DMS53 treated with DMSO at 0.1 percent for 48 hours (cell line): ENCODE measurements around the gene LSM11.

Experiments used
- DNase-seq: peaks from one replicate; lab custom pipeline; 2025; ENCODE audit not compliant: unreplicated experiment; lab: John Stamatoyannopoulos, UW

LSM11 gene

DNA sequence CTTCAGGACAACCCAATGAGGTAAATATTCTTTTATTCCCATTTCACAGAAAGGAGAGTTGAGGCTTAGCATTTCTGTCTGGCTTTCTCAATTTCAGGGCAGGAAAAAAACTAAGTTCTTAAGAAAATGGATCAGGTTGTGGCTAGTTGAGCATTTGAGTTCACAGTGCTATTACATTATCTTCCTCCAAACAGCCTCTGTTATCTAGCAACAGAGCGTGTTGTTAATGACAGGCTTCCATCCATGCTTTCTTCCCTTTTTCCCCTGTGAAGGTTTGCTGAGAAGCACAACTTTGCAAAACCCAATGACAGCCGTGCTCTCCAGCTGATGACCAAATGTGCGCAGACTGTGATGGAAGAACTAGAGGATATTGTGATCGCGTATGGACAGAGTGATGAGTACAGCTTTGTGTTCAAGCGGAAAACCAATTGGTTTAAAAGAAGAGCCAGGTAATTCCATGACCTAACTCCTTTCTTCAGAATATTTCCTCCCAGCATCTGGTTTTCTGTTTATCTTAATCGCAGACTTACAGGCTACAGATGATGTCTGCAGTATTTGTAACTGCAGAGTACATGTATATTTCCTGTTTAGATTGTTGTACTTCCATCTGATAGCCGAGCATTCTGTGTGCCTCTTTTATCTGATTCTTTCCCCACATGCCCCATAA lies 10.8 kb upstream of the LSM11 start:
- no peak for DNase-seq

DNA sequence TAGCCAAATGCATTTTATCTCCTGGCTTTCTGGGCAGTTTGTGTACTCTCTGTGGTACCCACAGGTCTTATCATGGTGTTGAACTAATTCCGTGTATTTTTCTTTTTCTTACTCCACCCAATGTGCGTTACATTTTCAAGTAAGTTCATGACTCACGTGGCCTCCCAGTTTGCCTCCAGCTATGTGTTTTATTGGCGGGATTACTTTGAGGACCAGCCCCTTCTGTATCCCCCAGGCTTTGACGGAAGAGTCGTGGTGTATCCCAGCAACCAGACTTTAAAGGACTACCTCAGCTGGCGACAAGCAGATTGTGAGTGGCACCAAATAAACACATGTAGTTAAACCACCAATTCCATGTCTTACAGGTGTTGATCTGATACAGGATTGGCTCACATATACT lies 9.1 kb upstream of the LSM11 start:
- no peak for DNase-seq

DNA sequence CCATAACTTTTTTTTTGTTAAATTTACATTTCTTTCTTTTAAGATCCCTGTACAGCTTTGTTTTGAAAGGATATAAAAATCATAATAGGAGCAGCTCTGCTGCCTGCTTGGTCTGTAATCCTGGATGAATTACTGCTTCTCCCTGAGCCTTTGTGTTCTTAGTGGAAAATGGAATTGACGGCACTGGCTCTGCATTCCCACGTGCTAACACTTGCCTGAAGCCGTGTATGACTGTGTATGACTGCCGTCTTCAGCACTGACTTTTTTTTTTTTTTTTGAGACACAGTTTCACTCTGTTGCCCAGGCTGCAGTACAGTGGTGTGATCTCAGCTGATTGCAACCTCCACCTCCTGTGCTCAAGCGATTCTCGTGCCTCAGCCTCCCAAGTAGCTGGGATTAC lies 7.5 kb upstream of the LSM11 start:
- no peak for DNase-seq

DNA sequence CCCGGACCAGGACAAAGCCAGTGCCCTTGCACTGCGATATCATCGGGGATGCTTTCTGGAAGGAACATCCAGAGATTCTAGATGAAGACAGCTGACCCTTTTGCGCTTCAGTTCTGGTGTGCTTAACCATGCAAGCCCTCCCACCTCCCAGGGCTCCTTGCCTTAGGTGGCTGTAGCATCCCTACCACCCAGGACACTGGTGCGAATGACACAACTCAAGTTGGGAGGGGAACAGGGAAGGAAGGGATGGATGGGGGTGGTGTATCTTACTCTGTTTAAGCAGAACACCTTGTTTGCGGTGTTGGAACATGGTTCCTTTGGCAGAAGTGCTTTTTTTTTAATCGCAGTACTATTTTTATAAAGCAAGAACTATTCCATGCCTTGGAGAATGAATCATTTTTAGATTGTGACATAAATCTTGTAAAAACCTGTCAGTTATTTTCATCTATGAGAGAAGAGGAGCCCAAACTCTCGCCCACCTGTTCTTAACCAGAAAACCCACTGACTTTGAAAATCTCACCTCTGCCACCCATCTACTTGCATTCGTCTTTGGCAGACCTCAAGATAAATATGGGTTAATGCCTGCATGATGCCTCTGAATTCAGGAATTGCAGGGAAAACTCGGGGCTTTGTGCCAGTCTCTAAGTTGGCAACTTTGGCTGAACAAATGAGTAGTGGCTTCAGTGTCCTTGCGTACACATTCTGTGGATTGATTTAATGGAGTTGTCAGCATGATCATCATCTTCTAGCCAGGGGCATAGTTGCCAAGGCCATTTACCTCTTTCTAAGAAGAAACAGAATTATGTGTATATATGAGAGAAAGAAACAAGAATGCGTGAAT lies 3.9 kb upstream of the LSM11 start:
- no peak for DNase-seq

DNA sequence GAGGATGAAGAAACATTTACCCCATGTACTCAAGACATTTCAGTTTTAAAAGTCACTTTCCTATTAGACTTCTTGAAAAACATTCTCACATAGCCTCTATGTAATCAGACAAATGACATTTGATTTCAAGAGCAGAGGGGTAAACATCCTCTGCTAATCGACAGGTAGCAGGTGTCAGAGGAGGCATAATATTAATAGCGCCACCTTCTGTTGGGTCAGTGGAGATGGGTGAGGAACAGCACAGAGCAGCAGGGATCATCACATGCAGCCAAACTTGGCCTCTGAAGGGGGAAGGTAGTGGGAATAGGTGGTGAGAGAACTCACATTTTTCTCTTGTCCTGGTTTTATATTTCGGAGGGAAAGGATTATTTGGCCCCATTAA lies 3.3 kb upstream of the LSM11 start:
- peak; percentile 55 for DNase-seq

DNA sequence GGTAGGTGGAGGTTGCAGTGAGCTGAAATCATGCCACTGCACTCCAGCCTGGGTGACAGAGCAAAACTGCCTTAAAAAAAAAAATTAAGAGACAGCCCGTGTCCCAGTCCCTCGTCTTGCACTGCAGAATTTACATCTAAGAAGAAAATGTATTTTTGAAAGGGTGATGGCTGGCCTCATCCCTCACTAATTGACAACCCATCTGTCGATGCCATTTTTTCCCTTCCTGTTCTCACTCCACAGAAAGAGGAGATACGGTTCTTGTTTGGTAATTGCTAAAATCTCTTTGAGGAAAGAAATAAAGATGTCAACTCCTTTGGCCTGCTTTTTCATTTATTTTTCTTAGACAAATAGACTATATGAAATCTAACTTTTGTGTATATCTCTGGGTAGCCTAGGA lies 2.4 kb upstream of the LSM11 start:
- DNase-seq: no peak

DNA sequence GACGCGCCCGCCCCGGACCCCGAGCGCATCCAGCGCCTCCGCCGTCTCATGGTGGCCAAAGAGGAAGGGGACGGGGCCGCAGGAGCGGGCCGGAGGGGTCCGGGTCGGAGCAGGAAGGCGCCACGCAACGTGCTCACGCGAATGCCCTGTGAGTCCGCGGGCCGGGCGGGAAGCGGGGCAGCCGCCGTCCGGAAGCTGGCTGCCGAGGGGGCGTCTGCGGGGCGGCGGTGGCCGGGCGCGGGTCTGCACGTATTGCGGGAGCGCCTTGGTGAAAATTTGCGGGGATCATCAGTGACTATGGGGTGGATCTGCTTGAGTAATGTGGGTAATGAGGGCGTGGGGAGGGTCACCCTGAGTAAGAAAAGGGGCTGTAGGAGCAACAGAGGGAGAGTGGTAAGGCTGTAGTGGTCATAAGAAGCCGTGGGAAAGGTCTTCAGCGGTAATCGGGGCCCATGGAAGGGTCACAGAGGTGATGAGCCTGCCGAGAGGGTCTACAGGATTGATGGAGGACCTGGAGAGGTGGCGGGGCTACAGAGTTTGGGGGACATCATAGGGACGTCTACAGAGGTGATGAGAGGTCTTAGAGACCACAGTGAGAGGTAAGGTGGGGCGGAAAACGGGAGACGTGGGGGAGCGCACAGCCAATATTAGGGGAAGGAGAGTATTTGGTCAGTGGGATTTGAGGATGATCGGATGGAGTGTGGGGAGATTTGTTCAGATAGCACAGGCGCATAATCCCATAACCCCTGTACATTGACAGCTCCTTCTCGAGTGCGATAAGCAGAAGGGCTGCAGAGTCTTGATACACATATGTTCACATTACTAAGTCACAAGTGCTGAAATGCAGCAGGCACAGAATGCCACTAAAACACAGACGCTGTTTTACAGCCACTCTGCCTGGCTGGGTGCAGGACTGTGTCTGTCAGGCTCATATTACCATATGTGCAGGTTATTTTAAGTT lies 819 bp downstream of the LSM11 start:
- no peak for DNase-seq

DNA sequence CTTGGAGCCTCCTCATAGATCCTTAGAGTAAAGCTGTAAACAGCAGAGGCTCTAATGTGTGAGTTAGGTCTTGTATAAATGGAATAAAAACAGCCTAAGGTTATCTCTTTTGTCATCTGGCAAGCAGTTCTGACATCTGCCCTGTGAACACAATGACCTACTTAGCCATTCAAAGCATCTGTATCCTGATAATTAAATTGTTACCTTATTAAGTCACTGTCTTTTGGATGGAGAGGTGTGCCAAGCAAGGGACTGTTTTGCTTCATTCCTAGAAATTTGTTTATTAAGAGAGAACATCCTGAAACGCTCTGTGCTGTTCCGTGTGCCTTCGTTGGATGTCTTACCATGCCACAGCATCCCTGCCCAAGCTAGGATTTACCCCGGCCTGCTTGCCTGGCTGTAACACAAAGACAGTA lies 1.5 kb downstream of the LSM11 start:
- no peak for DNase-seq

DNA sequence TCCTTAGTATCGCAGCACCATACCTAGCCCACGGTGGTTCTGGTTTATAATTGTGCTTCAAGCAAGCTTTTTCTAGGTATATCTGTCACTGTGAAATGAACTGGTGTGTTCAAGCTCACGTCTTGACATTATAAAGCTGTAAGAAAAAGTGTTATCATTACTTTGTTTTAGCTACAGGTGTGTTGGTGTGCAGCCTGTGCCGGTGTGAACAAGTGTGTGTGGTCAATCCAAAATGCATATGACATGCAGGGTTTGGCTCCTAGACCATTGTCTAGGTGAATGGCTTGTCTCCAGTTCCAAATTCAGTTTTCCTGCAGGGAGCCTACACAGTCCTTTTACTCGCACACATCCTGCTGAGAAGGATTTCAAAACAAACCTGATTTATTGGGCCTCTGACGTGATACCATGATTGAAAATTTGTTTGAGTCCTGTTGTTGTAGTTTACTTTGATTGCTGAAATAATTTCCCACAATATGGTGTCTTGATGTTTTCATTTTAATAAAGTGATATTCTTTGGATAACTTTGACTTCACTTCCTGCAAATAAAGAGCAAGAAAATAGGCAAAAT lies 3.7 kb downstream of the LSM11 start:
- no peak for DNase-seq

DNA sequence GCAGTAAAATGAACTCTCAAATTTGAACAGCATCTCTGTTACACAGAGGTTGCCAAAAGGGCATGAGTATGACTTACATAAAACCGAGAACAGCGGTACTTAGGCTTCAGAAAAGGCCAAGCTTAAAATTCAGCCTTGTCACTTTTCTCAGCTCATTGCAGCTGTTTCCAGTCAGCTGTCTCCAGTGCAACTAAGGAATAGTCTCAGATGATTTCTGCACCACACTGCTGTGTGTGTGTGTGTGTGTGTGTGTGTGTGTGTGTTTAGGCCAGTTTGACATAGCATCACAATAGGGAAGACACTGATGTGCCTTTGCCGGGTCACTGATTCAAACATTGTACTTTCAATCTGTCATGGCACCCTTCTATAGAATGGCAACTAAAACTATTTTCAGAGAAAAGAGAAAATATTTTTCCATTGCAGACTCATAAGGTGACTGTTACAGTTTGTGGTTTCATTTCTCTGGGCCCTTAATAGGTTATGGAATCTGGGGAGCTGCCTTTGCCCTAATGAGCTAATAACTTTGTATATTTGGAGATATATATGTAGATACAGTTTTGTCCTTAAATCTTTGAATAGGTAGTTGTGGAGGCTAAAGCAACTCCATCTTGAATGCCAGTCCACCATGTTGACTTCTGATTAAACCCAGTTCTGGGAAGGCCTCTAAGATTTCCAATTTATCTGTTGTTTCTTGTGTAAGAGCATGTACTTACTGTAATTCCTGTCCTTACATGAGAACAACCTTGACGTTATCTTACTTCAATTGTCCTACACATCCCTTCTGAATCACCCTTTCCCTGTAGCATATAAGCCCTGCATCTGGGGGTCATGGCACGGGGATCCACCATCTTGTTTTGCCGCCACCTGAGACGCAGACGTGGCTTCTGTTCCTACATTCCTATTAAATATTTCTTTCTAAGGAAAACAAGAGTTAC lies 4.5 kb downstream of the LSM11 start:
- no peak for DNase-seq

DNA sequence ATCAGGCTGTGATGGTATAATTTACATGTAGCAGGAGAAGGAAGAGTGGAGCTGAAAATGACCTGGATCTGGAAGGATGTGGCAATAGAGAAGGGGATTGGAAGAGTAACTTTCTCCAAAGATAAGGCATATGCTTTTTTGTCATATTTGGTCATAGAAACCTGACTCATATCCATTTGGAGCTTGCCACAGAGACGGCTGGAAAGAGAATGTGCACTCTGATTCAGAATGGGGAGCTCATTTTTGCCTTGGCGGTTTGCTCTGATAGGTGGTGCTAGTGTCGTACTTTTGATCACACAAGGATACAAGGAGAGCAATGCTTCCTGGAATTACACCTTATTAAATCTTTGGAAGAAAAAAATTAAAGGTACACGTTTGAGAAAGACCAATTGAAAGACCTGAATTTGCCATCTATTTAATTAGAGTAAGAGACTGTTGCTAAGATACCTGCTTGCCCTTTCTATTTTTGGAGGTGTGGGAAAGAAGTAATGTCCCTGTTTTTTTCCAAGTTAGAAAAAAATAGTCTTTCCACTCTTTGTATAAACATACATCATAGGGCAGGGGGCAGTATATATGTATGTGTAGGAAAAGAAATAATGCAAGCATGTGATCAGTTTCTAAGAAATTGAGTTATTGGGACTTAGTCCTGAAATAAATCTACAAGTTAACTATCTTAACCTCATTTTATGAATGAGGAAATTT lies 5.4 kb downstream of the LSM11 start:
- no peak for DNase-seq

DNA sequence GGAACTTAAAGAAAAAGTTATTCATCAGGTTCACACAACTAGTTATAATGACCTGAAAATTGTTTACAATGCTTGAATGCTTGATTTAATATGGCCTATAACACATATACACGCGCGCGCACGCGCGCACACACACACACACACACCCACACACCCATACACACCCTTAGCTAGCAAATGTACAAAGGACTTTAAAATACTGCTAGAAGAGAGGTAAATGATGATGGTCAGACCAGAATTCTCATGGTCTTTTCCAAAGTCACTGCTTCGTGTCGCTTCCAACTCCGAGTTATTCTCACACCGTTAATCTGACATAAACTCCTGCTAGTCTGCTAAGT lies 5.9 kb downstream of the LSM11 start:
- DNase-seq: no peak

DNA sequence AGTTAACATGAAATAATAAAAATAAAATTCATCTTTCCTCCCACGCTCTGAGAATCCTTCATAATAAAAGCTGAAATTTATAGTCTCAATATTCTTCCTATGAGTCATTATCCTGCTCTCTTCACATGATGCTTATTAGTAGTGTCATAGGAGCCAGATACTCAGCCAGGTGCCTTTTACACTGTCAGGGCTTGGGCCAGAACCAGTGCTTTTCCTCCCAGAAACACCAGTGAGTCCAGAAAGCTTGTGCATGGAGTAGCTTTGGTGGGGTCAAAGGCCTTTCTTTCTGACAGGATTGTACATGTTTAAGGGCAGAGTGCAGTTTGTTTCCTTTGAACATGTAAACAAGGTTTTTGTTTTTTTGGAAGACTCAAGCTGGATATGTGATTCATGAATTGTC lies 6.8 kb downstream of the LSM11 start:
- no peak for DNase-seq

DNA sequence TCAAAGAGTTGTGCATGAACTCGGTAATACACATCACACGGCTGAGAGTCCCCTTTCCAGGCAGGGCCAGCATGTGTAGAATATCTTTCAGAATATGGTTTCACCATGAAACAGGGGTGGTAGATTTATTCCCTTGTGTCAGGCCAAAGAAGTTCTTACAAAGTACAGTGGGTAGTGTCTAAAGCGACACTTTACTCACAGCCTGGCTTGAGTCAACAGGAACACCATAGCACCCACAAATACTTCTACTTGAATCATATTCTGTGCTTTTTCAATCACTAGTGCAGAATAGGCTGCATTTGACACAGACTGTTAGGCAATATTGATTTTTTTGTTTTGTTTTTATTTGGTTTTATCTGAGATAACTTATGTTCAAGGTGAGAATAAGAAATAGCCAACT lies 12.6 kb downstream of the LSM11 start:
- DNase-seq: no peak

DNA sequence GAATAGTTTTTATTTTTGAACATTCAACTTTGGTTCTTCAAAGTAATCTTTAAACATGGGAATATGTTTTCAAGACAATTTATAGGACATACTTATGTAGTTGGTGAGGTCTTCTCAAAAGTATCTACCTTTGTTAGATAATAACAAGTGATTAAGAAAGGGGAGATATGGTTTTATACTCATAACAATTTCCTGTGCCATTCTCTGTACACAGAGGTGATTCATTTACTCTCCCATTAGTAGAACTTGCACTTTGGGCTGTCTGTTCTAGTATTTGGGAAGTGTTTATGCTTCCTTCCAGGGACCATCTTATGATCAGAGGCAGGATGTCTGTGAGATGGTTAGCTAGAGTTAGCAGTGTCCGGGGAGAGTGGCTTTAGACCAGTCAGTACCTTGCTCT lies 15.2 kb downstream of the LSM11 start:
- DNase-seq: no peak

DNA sequence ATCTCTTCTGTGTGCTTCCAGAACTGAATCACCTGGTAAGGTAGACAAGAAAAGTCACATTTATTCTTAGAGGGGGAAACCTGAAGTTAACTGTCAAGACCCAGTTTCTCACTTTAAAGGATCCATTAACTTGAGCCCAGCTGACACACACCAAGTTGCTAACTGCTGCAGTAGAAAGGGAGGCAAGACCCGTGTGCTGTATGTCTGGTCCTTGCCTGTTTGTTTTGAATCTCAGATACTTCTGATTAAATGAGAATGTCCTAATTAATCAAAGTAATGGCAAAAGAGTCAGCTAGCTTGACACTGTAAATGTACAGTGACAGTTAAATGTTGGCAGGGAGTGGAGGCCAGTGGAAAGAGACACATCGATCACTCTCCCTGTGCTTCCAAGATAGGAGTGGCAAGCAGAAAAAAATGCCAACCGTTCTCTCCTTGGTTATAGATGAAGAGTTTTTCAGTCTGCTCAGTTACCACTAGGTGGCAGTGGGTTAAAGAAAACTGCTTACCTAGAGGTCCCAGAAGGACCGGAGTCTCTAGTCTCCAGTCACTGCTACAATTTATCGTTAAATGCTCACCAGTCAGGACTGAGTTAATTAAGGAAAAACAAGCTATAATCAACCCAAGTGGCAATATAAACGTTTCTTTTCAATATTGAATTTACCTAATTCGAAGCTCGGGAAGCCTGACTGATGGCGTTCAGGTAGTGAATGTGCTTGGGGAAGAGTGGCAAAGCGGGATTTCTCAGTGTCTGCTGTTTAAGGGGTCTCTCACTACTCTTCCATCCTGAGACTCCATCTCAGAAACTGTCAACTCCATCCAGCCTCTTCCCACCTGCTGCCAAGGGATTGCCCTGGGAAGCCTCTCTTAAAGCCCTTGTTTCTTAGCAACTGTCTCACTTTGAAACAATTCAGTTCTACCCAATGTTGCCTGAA lies 18.4 kb downstream of the LSM11 start:
- peak; percentile 71 for DNase-seq

DNA sequence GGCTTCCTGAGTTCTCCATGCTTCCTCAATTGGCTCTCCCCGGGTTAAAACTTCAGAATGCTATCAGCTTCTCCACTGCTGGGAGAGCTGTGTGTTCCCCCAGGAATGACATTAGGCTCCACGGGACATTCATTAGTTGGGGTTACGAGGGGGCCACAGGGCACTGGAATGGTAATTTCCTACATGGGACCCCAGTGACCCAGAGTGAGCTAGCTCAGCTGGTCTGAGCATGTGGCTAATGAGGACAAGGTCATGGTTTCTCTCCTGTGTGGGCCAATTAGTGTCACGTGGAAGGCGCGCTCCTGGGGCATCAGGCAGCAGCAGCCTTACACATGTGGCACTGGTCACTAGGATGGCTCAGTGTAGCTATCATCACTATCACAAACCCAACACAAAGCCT lies 21.0 kb downstream of the LSM11 start:
- DNase-seq: no peak

DNA sequence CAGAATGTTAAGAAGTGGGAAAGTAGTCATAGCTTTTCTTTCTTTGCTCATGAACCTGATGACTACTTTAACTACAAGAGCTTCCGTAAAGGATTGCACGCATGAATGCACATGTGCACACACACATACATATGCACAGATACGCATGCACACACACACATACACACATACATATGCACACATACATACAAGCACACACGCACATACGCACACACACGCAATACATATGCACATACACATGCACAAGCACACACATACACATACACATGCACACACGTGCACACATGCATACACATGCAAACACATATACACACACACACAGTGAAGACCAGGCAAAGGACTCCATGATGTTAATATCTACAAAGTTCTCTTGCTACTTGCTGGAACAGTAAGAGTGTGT lies 22.9 kb downstream of the LSM11 start:
- DNase-seq: no peak

DNA sequence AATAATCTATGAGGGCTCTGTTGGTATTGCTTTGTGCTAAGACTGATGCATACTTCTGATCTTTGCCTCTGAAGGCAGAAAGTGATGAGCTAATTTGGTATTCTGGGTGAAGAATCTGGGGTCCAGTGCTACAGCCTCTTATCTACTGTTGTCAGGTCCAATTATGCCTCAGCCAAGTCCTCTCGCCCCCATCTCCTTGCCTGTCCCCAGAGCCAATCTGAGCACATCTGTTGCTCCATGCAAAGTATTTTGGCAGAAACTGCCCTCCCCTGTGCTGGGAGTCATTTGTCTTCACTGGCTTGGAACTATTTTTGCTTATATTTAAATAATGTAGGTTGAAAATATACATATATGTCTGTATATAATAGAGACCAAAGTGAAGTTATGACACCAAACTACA lies 23.4 kb downstream of the LSM11 start:
- DNase-seq: no peak
